ENCODE measurements around the gene ALLC.

The ALLC gene

GRCh38 chr2:3729055-3729448, 71.1 kb downstream of the ALLC start:
- Histone ChIP-seq H3K79me2 (ENCODE audit: control insufficient read depth, low read length) (no peaks in the 10 kb centered on the region), H4K20me1 (ENCODE audit: control insufficient read depth, insufficient read depth, low read depth, low read length) (no peaks in the 10 kb centered on the region), H3F3A (ENCODE audit: control insufficient read depth, insufficient read depth) (no peaks in the 10 kb centered on the region), H3K4me1 (ENCODE audit: control insufficient read depth, low read length) (no peaks in the 10 kb centered on the region), H3K36me3 (ENCODE audit: control insufficient read depth, low read length) (no peaks in the 10 kb centered on the region), H3K4me2 (ENCODE audit: low read length) (no peak overlapping the region), H3K27me3 (ENCODE audit: control insufficient read depth, low read length) (peaks cover 7% of the 10 kb centered on the region; the same call in 1 of the 2 replicates), H3K4me3 (ENCODE audit: low read length) (no peak overlapping the region), H3K27ac (ENCODE audit: low read depth, low read length) (no peak overlapping the region), H3K9me3 (ENCODE audit: control insufficient read depth, insufficient read depth, low read length) (no peaks in the 10 kb centered on the region), H3K9me2 (replicated peaks; ENCODE audit: control insufficient read depth, low read length) (no peaks in the 10 kb centered on the region)
- TF ChIP-seq, protein P1, sequence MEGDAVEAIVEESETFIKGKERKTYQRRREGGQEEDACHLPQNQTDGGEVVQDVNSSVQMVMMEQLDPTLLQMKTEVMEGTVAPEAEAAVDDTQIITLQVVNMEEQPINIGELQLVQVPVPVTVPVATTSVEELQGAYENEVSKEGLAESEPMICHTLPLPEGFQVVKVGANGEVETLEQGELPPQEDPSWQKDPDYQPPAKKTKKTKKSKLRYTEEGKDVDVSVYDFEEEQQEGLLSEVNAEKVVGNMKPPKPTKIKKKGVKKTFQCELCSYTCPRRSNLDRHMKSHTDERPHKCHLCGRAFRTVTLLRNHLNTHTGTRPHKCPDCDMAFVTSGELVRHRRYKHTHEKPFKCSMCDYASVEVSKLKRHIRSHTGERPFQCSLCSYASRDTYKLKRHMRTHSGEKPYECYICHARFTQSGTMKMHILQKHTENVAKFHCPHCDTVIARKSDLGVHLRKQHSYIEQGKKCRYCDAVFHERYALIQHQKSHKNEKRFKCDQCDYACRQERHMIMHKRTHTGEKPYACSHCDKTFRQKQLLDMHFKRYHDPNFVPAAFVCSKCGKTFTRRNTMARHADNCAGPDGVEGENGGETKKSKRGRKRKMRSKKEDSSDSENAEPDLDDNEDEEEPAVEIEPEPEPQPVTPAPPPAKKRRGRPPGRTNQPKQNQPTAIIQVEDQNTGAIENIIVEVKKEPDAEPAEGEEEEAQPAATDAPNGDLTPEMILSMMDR (IDR thresholded peaks at IDR 0.05; ENCODE audit: low read depth, low read length, poor library complexity, severe bottlenecking) = no peak
- TF ChIP-seq EZH2phosphoT487 (IDR thresholded peaks at IDR 0.05; ENCODE audit: borderline replicate concordance, low read length) = no peak

DNA sequence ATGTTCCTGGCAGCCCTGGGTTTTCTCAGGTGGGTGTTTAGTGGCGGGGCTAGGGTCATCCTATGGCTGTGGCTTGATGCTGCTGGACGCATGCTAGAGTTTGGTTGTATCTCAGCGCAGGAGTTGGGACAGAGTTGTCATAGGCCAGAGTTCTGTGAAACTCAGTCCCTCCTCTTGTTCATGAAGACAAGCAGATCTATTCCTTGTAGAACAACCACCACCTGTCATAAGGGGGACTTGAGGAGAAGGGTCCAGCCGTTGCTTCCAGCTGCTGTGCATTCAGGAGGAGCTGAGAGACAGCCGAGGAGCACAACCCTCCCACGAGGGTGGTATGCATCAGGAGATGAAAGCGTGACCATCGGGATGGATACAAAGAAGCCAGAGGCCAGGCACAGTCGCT, 71.8 kb downstream of the ALLC start:
- Histone ChIP-seq H3K4me1 (ENCODE audit: control insufficient read depth, low read length) (no peaks in the 10 kb centered on the region), H3K27me3 (ENCODE audit: control insufficient read depth, low read length) (peaks cover 7% of the 10 kb centered on the region; the same call in 1 of the 2 replicates), H4K20me1 (ENCODE audit: control insufficient read depth, insufficient read depth, low read depth, low read length) (no peaks in the 10 kb centered on the region), H3K27ac (ENCODE audit: low read depth, low read length) (no peak overlapping the region), H3K9me3 (ENCODE audit: control insufficient read depth, insufficient read depth, low read length) (no peaks in the 10 kb centered on the region), H3K9me2 (replicated peaks; ENCODE audit: control insufficient read depth, low read length) (no peaks in the 10 kb centered on the region), H3F3A (ENCODE audit: control insufficient read depth, insufficient read depth) (no peaks in the 10 kb centered on the region), H3K79me2 (ENCODE audit: control insufficient read depth, low read length) (no peaks in the 10 kb centered on the region), H3K36me3 (ENCODE audit: control insufficient read depth, low read length) (no peaks in the 10 kb centered on the region), H3K4me3 (ENCODE audit: low read length) (no peak overlapping the region), H3K4me2 (ENCODE audit: low read length) (no peak overlapping the region)
- no peak for TF ChIP-seq EZH2phosphoT487 (IDR thresholded peaks at IDR 0.05; ENCODE audit: borderline replicate concordance, low read length)
- TF ChIP-seq, protein P1 (IDR thresholded peaks at IDR 0.05; ENCODE audit: low read depth, low read length, poor library complexity, severe bottlenecking) = no peak

GRCh38 chr2:3730646-3731045, 72.6 kb downstream of the ALLC start:
- Histone ChIP-seq H3K4me3 (ENCODE audit: low read length) (no peak overlapping the region), H3F3A (ENCODE audit: control insufficient read depth, insufficient read depth) (no peaks in the 10 kb centered on the region), H3K9me2 (replicated peaks; ENCODE audit: control insufficient read depth, low read length) (no peaks in the 10 kb centered on the region), H3K79me2 (ENCODE audit: control insufficient read depth, low read length) (no peaks in the 10 kb centered on the region), H3K9me3 (ENCODE audit: control insufficient read depth, insufficient read depth, low read length) (no peaks in the 10 kb centered on the region), H3K36me3 (ENCODE audit: control insufficient read depth, low read length) (no peaks in the 10 kb centered on the region), H4K20me1 (ENCODE audit: control insufficient read depth, insufficient read depth, low read depth, low read length) (no peaks in the 10 kb centered on the region), H3K27ac (ENCODE audit: low read depth, low read length) (no peak overlapping the region), H3K4me2 (ENCODE audit: low read length) (no peak overlapping the region), H3K4me1 (ENCODE audit: control insufficient read depth, low read length) (no peaks in the 10 kb centered on the region), H3K27me3 (ENCODE audit: control insufficient read depth, low read length) (peaks cover 7% of the 10 kb centered on the region; the same call in 1 of the 2 replicates)
- TF ChIP-seq EZH2phosphoT487 (IDR thresholded peaks at IDR 0.05; ENCODE audit: borderline replicate concordance, low read length) = no peak
- TF ChIP-seq, protein P1 (IDR thresholded peaks at IDR 0.05; ENCODE audit: low read depth, low read length, poor library complexity, severe bottlenecking) = no peak
